Bronchial epithelial cell (primary cell): Measurements from ENCODE around the gene CCNYL1. TPM values are rescaled to one million over a fixed set of nuclear protein-coding genes. Genes with fewer than 3 reads are reported as not detected.
"Not testable (repeated sequence)": the region's sequence is repeated elsewhere in the genome, so short reads cannot be mapped to it uniquely, and the experiment has no call there.

Experiments
- DNase-seq: peaks from one replicate; pipeline ENCODE4 v3.0.0-alpha.2; 2010; ENCODE audit warnings: low read depth
- FAIRE-seq: peaks from 2 replicates; lab custom pipeline; 2011; peaks lifted over from hg19 to GRCh38; lab: Jason Lieb, UNC
- H3K27me3 ChIP-seq: 2 replicates; pipeline ENCODE4 v1.5.1; 2011; ENCODE audit warnings: low read length; ENCODE audit not compliant: control insufficient read depth, insufficient read depth
- H3K36me3 ChIP-seq: 2 replicates; pipeline ENCODE4 v1.5.1; 2011; ENCODE audit warnings: low read length; ENCODE audit not compliant: control insufficient read depth, insufficient read depth
- H3K4me3 ChIP-seq: 2 replicates; pipeline ENCODE4 v1.5.1; 2011; ENCODE audit warnings: mild to moderate bottlenecking, low read depth, low read length, control low read depth
- CTCF ChIP-seq: IDR thresholded peaks from 2 replicates; pipeline ENCODE4 v1.5.1; 2011; ENCODE audit warnings: mild to moderate bottlenecking, moderate library complexity, low read length, control low read depth, inconsistent platforms; ENCODE audit not compliant: insufficient read depth, severe bottlenecking
- total RNA-seq: library from RNA; depleted of rRNA; stranded (reverse); fragments of >200 nt; gene quantifications from 2 replicates; pipeline ENCODE4 v1.2.1, GENCODE V29; 2014

CCNYL1 gene
- total RNA-seq, 1 donor from 2014 or later, result 5.5 TPM

- DNase-seq (peak; percentile 71), FAIRE-seq (no peak)
- no peaks in the 10 kb centered on the region for H3K36me3 ChIP-seq
Observed at GRCh38 chr2:207683879-207684627, 27.4 kb upstream of the CCNYL1 start.

GRCh38 chr2:207686812-207687211 is 24.6 kb upstream of the CCNYL1 start:
- H3K4me3 ChIP-seq, result no peak overlapping the region
- DNase-seq (no peak), FAIRE-seq (no peak)
- TF ChIP-seq CTCF, result no peak
- no peaks in the 10 kb centered on the region for H3K27me3 ChIP-seq
- H3K36me3 ChIP-seq, result no peaks in the 10 kb centered on the region

More at GRCh38 chr2:207683879-207684627, 27.4 kb upstream of the CCNYL1 start:
- TF ChIP-seq CTCF, result no peak
- no peaks in the 10 kb centered on the region for H3K27me3 ChIP-seq
- H3K4me3 ChIP-seq, result no peak overlapping the region

- TF ChIP-seq CTCF, result no peak
- no peaks in the 10 kb centered on the region for H3K36me3 ChIP-seq
- no peaks in the 10 kb centered on the region for H3K27me3 ChIP-seq
- H3K4me3 ChIP-seq, result no peak overlapping the region
- FAIRE-seq, result no peak
- no peak for DNase-seq
Observed at GRCh38 chr2:207688597-207688996, 22.8 kb upstream of the CCNYL1 start.

GRCh38 chr2:207690845-207691461 is 20.5 kb upstream of the CCNYL1 start:
- not testable (repeated sequence) for FAIRE-seq, H3K27me3 ChIP-seq, H3K4me3 ChIP-seq, H3K36me3 ChIP-seq, DNase-seq

GRCh38 chr2:207692206-207693065 is 19.0 kb upstream of the CCNYL1 start:
- H3K36me3 ChIP-seq, result no peaks in the 10 kb centered on the region
- no peaks in the 10 kb centered on the region for H3K27me3 ChIP-seq
- no peak overlapping the region for H3K4me3 ChIP-seq
- FAIRE-seq (no peak), DNase-seq (peak; percentile 33)
- peak; percentile 39 for TF ChIP-seq CTCF
